Endothelial cell of umbilical vein (primary cell): ENCODE results near the gene MXI1. TPM values are rescaled to one million over a fixed set of nuclear protein-coding genes. Genes with fewer than 3 reads are reported as not detected.

ENCODE experiments used
- BruUV-seq: library from RNA; stranded (reverse); fragments of 400-500 nt; replicated peaks from 2 replicates; lab custom pipeline; 2021; lab: Mats Ljungman, UMichigan
- CTCF ChIA-PET: fragments of 300-600, 350-600 bp; sonication (Branson Sonifier 250); formaldehyde crosslinking; loops from one replicate; lab custom pipeline; 2021; ENCODE audit warnings: antibody characterized with exemption, inconsistent platforms; lab: Charles Lee
- POLR2A ChIA-PET: fragments of 300-600, 350-600 bp; sonication (Branson Sonifier 250); formaldehyde crosslinking; loops from one replicate; lab custom pipeline; 2021; ENCODE audit warnings: antibody characterized with exemption, inconsistent platforms; lab: Charles Lee
- DNase-seq: peaks from one replicate; pipeline ENCODE4 v3.0.0-alpha.2; 2011; ENCODE audit warnings: low read depth, low spot score
- FAIRE-seq: peaks from 2 replicates; lab custom pipeline; 2011; peaks lifted over from hg19 to GRCh38; lab: Jason Lieb, UNC
- H2AFZ ChIP-seq: 2 replicates; pipeline ENCODE4 v1.6.0; 2012; ENCODE audit warnings: low read depth, low read length, control low read depth, inconsistent platforms
- H3K27ac ChIP-seq: 2 replicates; pipeline ENCODE4 v1.5.1; 2011; ENCODE audit warnings: low read depth, mild to moderate bottlenecking, control low read depth, low read length, moderate library complexity; ENCODE audit not compliant: insufficient read depth
- H3K27me3 ChIP-seq, 2 experiments: 2 replicates each; pipeline versions ENCODE4 v1.6.0 to v1.6.1; 2011; ENCODE audit warnings: low read length in 2 of 2, mixed read lengths in 1 of 2; ENCODE audit not compliant: control insufficient read depth in 2 of 2, insufficient read depth in 2 of 2
- H3K36me3 ChIP-seq, 2 experiments: 2 replicates in 1 of 2; 3 replicates in 1 of 2; pipeline ENCODE4 v1.5.1; 2011; ENCODE audit warnings: low read length in 2 of 2, mild to moderate bottlenecking in 1 of 2, moderate library complexity in 1 of 2; ENCODE audit not compliant: control insufficient read depth in 2 of 2, insufficient read depth in 2 of 2; ENCODE audit errors: extremely low read depth in 1 of 2
- H3K4me1 ChIP-seq: 3 replicates; pipeline ENCODE4 v1.5.1; 2011; ENCODE audit warnings: mild to moderate bottlenecking, low read length; ENCODE audit not compliant: control insufficient read depth, insufficient read depth; ENCODE audit errors: extremely low read depth
- H3K4me2 ChIP-seq: 2 replicates; pipeline ENCODE4 v1.6.1; 2011; ENCODE audit warnings: low read length, control low read depth, mixed read lengths; ENCODE audit not compliant: insufficient read depth
- H3K4me3 ChIP-seq, 3 experiments: fragments of 200-600 bp in 1 of 3; sonication (generic), shearing (Covaris generic) in 1 of 3; replicated peaks in 1 of 3; 2 replicates each; pipeline ENCODE4 v1.5.1; 2011 to 2016; ENCODE audit warnings: control low read depth in 3 of 3, low read length in 3 of 3, mild to moderate bottlenecking in 2 of 3, inconsistent platforms in 1 of 3, low read depth in 1 of 3, moderate library complexity in 1 of 3; ENCODE audit not compliant: insufficient read depth in 1 of 3
- H3K79me2 ChIP-seq: 2 replicates; pipeline ENCODE4 v1.6.0; 2012; ENCODE audit warnings: low read length, inconsistent platforms; ENCODE audit not compliant: control insufficient read depth, insufficient read depth
- H3K9ac ChIP-seq: replicated peaks from 2 replicates; pipeline ENCODE3; 2011; ENCODE audit warnings: low read length, control low read depth; ENCODE audit not compliant: insufficient read depth; ENCODE audit errors: extremely low read depth
- H3K9me1 ChIP-seq: replicated peaks from 3 replicates; pipeline ENCODE4 v1.6.0; 2011; ENCODE audit warnings: mild to moderate bottlenecking, low read length; ENCODE audit not compliant: control insufficient read depth, insufficient read depth; ENCODE audit errors: extremely low read depth
- H3K9me3 ChIP-seq: replicated peaks from 2 replicates; pipeline ENCODE4 v1.5.1; 2012; ENCODE audit warnings: low read length, inconsistent platforms; ENCODE audit not compliant: control insufficient read depth, insufficient read depth
- H4K20me1 ChIP-seq: replicated peaks from 2 replicates; pipeline ENCODE3; 2011; ENCODE audit warnings: mild to moderate bottlenecking, low read length; ENCODE audit not compliant: control insufficient read depth, insufficient read depth; ENCODE audit errors: extremely low read depth
- EZH2 ChIP-seq: IDR thresholded peaks from 2 replicates; pipeline ENCODE4 v1.6.1; 2012; ENCODE audit warnings: borderline replicate concordance, low read depth, mild to moderate bottlenecking, moderate library complexity, low read length, inconsistent platforms; ENCODE audit not compliant: severe bottlenecking
- FOS ChIP-seq: IDR thresholded peaks from 2 replicates; pipeline ENCODE4 v1.6.1; 2011; ENCODE audit warnings: mild to moderate bottlenecking, low read length, moderate library complexity, borderline replicate concordance; ENCODE audit not compliant: insufficient read depth
- GATA2 ChIP-seq: IDR thresholded peaks from 2 replicates; pipeline ENCODE4 v1.7.0; 2011; ENCODE audit warnings: low read depth, mild to moderate bottlenecking, moderate library complexity, mixed read lengths, low read length; ENCODE audit not compliant: insufficient read length, insufficient read depth
- JUN ChIP-seq: IDR thresholded peaks from 2 replicates; pipeline ENCODE4 v1.6.1; 2011; ENCODE audit warnings: borderline replicate concordance, low read depth; ENCODE audit not compliant: insufficient read length, insufficient read depth
- MYC ChIP-seq: IDR thresholded peaks from one replicate; pipeline ENCODE4 v1.6.1; 2011; ENCODE audit warnings: mild to moderate bottlenecking, low read depth, low read length
- POLR2A ChIP-seq: IDR thresholded peaks from 2 replicates; pipeline ENCODE4 v1.6.1; 2012; ENCODE audit warnings: low read depth, mild to moderate bottlenecking, control low read depth, low read length
- POLR2AphosphoS5 ChIP-seq: IDR thresholded peaks from 2 replicates; pipeline ENCODE4 v1.6.1; 2012; ENCODE audit warnings: low read depth, mild to moderate bottlenecking, control low read depth, low read length, moderate library complexity; ENCODE audit not compliant: insufficient read depth
- dilution Hi-C: fragments of 300-500 bp; cut with MboI; formaldehyde crosslinking; loops from one replicate; pipeline ENCODE4 v1.15.0; 2019; ENCODE audit warnings: low sequenced_read_pairs; ENCODE audit not compliant: extremely low pct_ligation_motif_present
- intact Hi-C: fragments of 100-400 bp; cut with micrococcal nuclease; formaldehyde crosslinking; loops from one replicate; pipeline ENCODE4 v1.10.0; 2022
- polyA plus RNA-seq, 4 experiments: library from polyadenylated mRNA; depleted of rRNA in 3 of 4; stranded (reverse) in 3 of 4; unstranded in 1 of 4; fragments of >200 nt; gene quantifications; 2 replicates each; pipeline versions ENCODE4 v1.2.1 to v1.2.3, GENCODE V29; 2011 to 2012; ENCODE audit warnings: missing spikeins in 1 of 4
- total RNA-seq: library from RNA; stranded (reverse); gene quantifications from 2 replicates; pipeline ENCODE4 v1.2.3, GENCODE V29; 2021
- TF ChIP-seq, protein P1 (sequence below): IDR thresholded peaks from 2 replicates; pipeline ENCODE4 v1.6.1; 2011; ENCODE audit not compliant: insufficient read depth, insufficient read length
- TF ChIP-seq, protein P2 (sequence below), 2 donors: IDR thresholded peaks; 1 replicate in 1 of 2; 2 replicates in 1 of 2; pipeline ENCODE4 v1.5.1; 2011; ENCODE audit warnings: low read length in 2 of 2, mild to moderate bottlenecking in 2 of 2, moderate library complexity in 2 of 2, control low read depth in 1 of 2, inconsistent platforms in 1 of 2, low read depth in 1 of 2; ENCODE audit not compliant: insufficient read depth in 1 of 2; ENCODE audit errors: extremely low read depth in 1 of 2

The MXI1 gene
- total and polyA plus RNA-seq, 2 donors (not counting 3 experiments of a cell fraction or from before 2014, with no cell fraction given), result 2.7 to 8.5 TPM

DNA sequence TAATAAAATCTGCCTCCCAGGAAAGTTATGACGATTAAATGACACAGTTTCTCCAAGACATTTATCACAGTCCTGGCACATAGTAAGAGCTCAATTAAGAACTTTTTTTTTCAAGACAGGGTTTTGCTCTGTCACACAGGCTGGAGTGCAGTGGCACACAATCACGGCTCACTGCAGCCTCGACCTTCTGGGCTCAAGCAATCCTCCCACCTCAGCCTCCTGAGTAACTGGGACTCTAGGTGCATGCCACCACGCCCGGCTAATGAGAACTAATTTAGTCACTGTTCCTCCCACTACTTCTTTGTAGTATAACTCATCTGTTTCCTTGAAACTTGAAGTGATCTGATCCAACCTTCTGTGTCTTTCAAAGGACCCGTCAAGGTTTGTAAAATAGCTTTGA, 42.2 kb upstream of the MXI1 start:
- no peaks in the 10 kb centered on the region for H3K9me3 ChIP-seq
- H3K9me1 ChIP-seq, result no peaks in the 10 kb centered on the region
- H3K4me3 ChIP-seq, result no peak overlapping the region
- H3K36me3 ChIP-seq, result no peaks in the 10 kb centered on the region
- H3K9ac ChIP-seq, result no peak overlapping the region
- H2AFZ ChIP-seq, result no peak overlapping the region
- TF ChIP-seq POLR2AphosphoS5, result no peak
- TF ChIP-seq FOS, result no peak
- TF ChIP-seq POLR2A, result no peak
- TF ChIP-seq GATA2, result no peak
- no peak for TF ChIP-seq EZH2
- no peak for TF ChIP-seq MYC
- TF ChIP-seq, protein P1, sequence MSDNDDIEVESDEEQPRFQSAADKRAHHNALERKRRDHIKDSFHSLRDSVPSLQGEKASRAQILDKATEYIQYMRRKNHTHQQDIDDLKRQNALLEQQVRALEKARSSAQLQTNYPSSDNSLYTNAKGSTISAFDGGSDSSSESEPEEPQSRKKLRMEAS, result no peak
- TF ChIP-seq JUN, result no peak
- TF ChIP-seq, protein P2, sequence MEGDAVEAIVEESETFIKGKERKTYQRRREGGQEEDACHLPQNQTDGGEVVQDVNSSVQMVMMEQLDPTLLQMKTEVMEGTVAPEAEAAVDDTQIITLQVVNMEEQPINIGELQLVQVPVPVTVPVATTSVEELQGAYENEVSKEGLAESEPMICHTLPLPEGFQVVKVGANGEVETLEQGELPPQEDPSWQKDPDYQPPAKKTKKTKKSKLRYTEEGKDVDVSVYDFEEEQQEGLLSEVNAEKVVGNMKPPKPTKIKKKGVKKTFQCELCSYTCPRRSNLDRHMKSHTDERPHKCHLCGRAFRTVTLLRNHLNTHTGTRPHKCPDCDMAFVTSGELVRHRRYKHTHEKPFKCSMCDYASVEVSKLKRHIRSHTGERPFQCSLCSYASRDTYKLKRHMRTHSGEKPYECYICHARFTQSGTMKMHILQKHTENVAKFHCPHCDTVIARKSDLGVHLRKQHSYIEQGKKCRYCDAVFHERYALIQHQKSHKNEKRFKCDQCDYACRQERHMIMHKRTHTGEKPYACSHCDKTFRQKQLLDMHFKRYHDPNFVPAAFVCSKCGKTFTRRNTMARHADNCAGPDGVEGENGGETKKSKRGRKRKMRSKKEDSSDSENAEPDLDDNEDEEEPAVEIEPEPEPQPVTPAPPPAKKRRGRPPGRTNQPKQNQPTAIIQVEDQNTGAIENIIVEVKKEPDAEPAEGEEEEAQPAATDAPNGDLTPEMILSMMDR (IDR thresholded peaks at IDR 0.05; ENCODE audit: extremely low read depth in 1 of 2, insufficient read depth in 1 of 2, low read depth in 1 of 2, low read length in 2 of 2), result no peak
- no peak overlapping the region for H3K27ac ChIP-seq
- no peak for DNase-seq
- peaks cover 27 to 31% of the 10 kb centered on the region in 2 experiments for H3K27me3 ChIP-seq
- no peaks in the 10 kb centered on the region for H3K4me1 ChIP-seq
- intact Hi-C loops, result no loop called here
- FAIRE-seq, result no peak
- H3K4me2 ChIP-seq, result no peak overlapping the region
- H3K79me2 ChIP-seq, result no peaks in the 10 kb centered on the region
- no peaks in the 10 kb centered on the region for H4K20me1 ChIP-seq
- dilution Hi-C loops, result no loop called here
- BruUV-seq, result no TSS peak
- POLR2A ChIA-PET, result no interaction called here
- CTCF ChIA-PET, result interaction anchor here (1.6 kb wide), 1 partner anchor 27 kb away, joined by 4 read pairs; no protein-coding TSS in a partner anchor
